Measurements from ENCODE around the gene PCDHGA2. TPM values are rescaled to one million over a fixed set of nuclear protein-coding genes. Genes with fewer than 3 reads are reported as not detected.

PCDHGA2 gene
- total RNA-seq, 1 donor from 2014 or later, result 0.71 TPM

DNA sequence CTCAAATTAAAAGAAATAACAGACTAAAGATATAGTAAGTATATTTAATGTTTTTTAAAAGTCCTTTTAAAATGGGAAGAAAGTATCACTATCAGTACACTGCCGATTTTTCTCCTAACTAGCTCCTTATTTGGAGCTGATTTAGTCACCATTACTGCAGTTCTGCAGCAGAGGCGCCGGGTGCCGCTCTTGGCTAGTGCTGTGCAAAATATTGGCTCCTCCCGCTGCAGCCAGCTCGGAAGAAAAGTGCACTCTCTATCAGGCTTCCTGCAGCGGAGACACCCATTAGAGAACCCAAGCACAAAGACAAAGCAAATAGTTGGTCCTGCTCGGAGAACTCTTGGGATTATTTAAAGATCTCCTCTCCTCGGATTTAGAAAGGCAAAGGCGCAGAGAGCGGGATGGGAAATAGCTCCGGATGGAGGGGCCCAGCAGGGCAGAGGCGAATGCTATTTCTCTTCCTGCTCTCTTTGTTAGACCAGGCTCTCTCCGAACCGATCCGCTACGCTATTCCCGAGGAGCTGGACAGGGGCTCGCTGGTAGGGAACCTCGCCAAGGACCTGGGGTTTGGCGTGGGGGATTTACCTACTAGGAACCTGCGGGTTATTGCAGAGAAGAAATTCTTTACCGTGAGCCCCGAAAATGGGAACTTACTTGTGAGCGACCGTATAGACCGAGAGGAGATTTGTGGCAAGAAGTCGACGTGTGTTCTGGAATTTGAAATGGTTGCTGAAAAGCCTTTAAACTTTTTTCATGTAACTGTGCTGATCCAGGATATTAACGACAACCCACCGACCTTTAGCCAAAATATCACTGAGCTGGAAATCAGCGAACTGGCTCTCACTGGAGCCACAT, 31.7 kb downstream of the PCDHGA2 start, which contains the start of gene PCDHGB3:
PCDHGB3 (plus strand) TSS at position 249 of the 855 bp plus-strand sequence; CDS start at position 402, 153 bp downstream.
- peaks cover 3% of the 10 kb centered on the region for H3K9me3 ChIP-seq (ENCODE audit: low read depth)

DNA sequence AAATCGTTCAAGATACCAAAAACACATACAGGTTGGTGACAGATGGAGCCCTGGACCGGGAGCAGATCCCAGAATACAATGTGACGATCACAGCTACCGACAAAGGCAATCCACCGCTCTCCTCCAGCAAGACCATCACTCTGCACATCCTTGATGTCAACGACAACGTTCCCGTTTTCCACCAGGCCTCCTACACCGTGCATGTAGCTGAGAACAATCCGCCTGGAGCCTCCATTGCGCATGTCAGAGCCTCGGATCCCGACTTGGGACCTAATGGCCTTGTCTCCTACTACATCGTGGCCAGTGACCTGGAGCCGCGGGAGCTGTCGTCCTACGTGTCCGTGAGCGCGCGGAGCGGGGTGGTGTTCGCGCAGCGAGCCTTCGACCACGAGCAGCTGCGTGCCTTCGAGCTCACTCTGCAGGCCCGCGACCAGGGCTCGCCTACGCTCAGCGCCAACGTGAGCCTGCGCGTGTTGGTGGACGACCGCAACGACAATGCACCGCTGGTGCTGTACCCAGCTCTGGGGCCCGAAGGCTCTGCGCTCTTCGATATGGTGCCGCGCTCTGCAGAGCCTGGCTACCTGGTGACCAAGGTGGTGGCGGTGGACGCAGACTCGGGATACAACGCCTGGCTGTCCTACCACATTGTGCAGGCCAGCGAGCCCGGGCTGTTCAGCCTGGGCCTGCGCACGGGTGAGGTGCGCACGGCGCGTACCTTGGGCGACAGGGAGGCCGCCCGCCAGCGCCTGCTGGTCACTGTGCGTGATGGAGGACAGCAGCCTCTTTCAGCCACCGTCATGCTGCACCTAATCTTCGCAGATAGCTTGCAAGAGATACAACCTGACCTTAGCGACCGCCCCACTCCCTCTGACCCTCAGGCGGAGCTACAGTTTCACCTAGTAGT, 33.3 kb downstream of the PCDHGA2 start:
- no peaks in the 10 kb centered on the region for H3K36me3 ChIP-seq
- Mint-ChIP-seq H3K9me3 (peaks cover 52% of the 10 kb centered on the region), H3K36me3 (peaks cover 4% of the 10 kb centered on the region), H3K27ac (no peak overlapping the region), H3K27me3 (ENCODE audit: insufficient read depth, low read depth) (peaks cover 7% of the 10 kb centered on the region), H3K4me1 (no peaks in the 10 kb centered on the region), H3K4me3 (no peak overlapping the region)
- no peak overlapping the region for H2AFZ ChIP-seq (replicated peaks)
- H3K4me1 ChIP-seq, result no peaks in the 10 kb centered on the region
- DNase-seq (ENCODE audit: low spot score), result no peak
- no peak overlapping the region for H3K4me3 ChIP-seq
- no peaks in the 10 kb centered on the region for H4K20me1 ChIP-seq (ENCODE audit: low read depth)
- H3K4me2 ChIP-seq, result no peak overlapping the region
- H3K9me3 ChIP-seq (ENCODE audit: low read depth), result peaks cover 3% of the 10 kb centered on the region
- TF ChIP-seq EZH2 (IDR thresholded peaks at IDR 0.05) (no peak), EZH2phosphoT487 (IDR thresholded peaks at IDR 0.05) (no peak)
- TF ChIP-seq, protein P1, sequence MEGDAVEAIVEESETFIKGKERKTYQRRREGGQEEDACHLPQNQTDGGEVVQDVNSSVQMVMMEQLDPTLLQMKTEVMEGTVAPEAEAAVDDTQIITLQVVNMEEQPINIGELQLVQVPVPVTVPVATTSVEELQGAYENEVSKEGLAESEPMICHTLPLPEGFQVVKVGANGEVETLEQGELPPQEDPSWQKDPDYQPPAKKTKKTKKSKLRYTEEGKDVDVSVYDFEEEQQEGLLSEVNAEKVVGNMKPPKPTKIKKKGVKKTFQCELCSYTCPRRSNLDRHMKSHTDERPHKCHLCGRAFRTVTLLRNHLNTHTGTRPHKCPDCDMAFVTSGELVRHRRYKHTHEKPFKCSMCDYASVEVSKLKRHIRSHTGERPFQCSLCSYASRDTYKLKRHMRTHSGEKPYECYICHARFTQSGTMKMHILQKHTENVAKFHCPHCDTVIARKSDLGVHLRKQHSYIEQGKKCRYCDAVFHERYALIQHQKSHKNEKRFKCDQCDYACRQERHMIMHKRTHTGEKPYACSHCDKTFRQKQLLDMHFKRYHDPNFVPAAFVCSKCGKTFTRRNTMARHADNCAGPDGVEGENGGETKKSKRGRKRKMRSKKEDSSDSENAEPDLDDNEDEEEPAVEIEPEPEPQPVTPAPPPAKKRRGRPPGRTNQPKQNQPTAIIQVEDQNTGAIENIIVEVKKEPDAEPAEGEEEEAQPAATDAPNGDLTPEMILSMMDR (IDR thresholded peaks at IDR 0.05), result no peak
- H3K79me2 ChIP-seq (ENCODE audit: low read depth), result no peaks in the 10 kb centered on the region
- no peaks in the 10 kb centered on the region for H3K27me3 ChIP-seq
- no peaks in the 10 kb centered on the region for H3F3A ChIP-seq (ENCODE audit: low read depth)
- no peak overlapping the region for H3K9ac ChIP-seq
- no peak overlapping the region for H3K27ac ChIP-seq

More for the DNA sequence above, 31.7 kb downstream of the PCDHGA2 start, which contains the start of gene PCDHGB3:
- Histone ChIP-seq H4K20me1 (ENCODE audit: low read depth) (no peaks in the 10 kb centered on the region), H3F3A (ENCODE audit: low read depth) (no peaks in the 10 kb centered on the region), H3K27ac (no peak within 1 kb of the TSS), H3K79me2 (ENCODE audit: low read depth) (no peaks in the 10 kb centered on the region), H3K27me3 (no peaks in the 10 kb centered on the region), H3K4me2 (no peak within 1 kb of the TSS), H3K4me1 (no peaks in the 10 kb centered on the region), H3K4me3 (no peak within 1 kb of the TSS), H3K36me3 (no peaks in the 10 kb centered on the region), H3K9ac (no peak within 1 kb of the TSS), H2AFZ (replicated peaks) (no peak within 1 kb of the TSS)
- H3K4me3 Mint-ChIP-seq, result no peak within 1 kb of the TSS
- TF ChIP-seq, protein P1 (IDR thresholded peaks at IDR 0.05), result no peak
- TF ChIP-seq EZH2 (IDR thresholded peaks at IDR 0.05) (no peak), EZH2phosphoT487 (IDR thresholded peaks at IDR 0.05) (no peak)
- peaks cover 55% of the 10 kb centered on the region for H3K9me3 Mint-ChIP-seq
- peaks cover 8% of the 10 kb centered on the region for H3K27me3 Mint-ChIP-seq (ENCODE audit: insufficient read depth, low read depth)
- no peaks in the 10 kb centered on the region for H3K4me1 Mint-ChIP-seq
- peaks cover 4% of the 10 kb centered on the region for H3K36me3 Mint-ChIP-seq
- no peak within 1 kb of the TSS for H3K27ac Mint-ChIP-seq
- no peak for DNase-seq (ENCODE audit: low spot score)

DNA sequence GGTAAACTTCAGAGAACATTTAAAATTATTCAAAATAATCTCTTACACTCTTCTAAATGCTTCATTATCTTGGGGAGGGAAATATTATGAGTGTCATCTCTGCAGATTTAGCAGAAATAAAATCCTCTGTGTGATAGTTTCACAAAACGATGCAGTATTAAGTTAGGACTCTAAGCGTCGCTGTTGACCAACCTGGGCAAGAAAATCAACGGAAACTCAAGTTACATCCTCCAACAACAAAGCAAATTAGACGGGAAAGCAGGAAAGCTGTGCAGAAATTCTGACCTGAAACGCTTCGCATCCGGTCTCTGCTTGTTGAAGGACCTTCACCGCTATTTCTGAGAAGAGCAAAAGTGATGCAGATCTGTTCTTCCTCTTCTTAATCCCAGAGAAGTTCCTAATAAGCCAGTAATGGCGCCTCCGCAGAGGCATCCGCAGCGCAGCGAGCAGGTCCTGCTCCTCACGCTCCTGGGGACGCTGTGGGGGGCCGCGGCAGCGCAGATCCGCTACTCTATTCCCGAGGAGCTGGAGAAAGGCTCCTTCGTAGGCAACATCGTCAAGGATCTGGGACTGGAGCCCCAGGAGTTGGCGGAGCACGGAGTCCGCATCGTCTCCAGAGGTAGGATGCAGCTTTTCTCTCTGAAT, 35.2 kb downstream of the PCDHGA2 start, which contains the start of gene PCDHGA6:
PCDHGA6 (plus strand) TSS at position 219 of the 645 bp plus-strand sequence; CDS start at position 412, 193 bp downstream.
- no peak within 1 kb of the TSS for H2AFZ ChIP-seq (replicated peaks)
- H3F3A ChIP-seq (ENCODE audit: low read depth), result no peaks in the 10 kb centered on the region
- Mint-ChIP-seq H3K27me3 (ENCODE audit: insufficient read depth, low read depth) (peaks cover 9% of the 10 kb centered on the region), H3K27ac (no peak within 1 kb of the TSS), H3K36me3 (peaks cover 4% of the 10 kb centered on the region), H3K9me3 (peaks cover 53% of the 10 kb centered on the region), H3K4me3 (no peak within 1 kb of the TSS), H3K4me1 (no peaks in the 10 kb centered on the region)
- no peak within 1 kb of the TSS for H3K9ac ChIP-seq
- no peaks in the 10 kb centered on the region for H3K27me3 ChIP-seq
- no peaks in the 10 kb centered on the region for H3K4me1 ChIP-seq
- no peaks in the 10 kb centered on the region for H3K79me2 ChIP-seq (ENCODE audit: low read depth)
- peaks cover 3% of the 10 kb centered on the region for H3K9me3 ChIP-seq (ENCODE audit: low read depth)
- DNase-seq (ENCODE audit: low spot score), result no peak
- TF ChIP-seq EZH2phosphoT487 (IDR thresholded peaks at IDR 0.05) (no peak), EZH2 (IDR thresholded peaks at IDR 0.05) (no peak)
- TF ChIP-seq, protein P1 (IDR thresholded peaks at IDR 0.05), result no peak
- H3K27ac ChIP-seq, result no peak within 1 kb of the TSS
- H3K4me2 ChIP-seq, result no peak within 1 kb of the TSS
- no peak within 1 kb of the TSS for H3K4me3 ChIP-seq
- H4K20me1 ChIP-seq (ENCODE audit: low read depth), result no peaks in the 10 kb centered on the region
- no peaks in the 10 kb centered on the region for H3K36me3 ChIP-seq

Measured in neural progenitor cell (in vitro differentiated cells).